HG03469 (cell line): ENCODE measurements around the gene GPAM.
"Not testable (repeated sequence)": the region's sequence is repeated elsewhere in the genome, so short reads cannot be mapped to it uniquely, and the experiment has no call there.

ENCODE experiments used
- ATAC-seq: cut with Tn5 transposase; IDR thresholded peaks from one replicate; pipeline ENCODE4 v1.9.1; 2021; ENCODE audit warnings: mild to moderate bottlenecking, moderate library complexity, moderate number of reproducible peaks; ENCODE audit not compliant: unreplicated experiment

GPAM gene

GRCh38 chr10:112216966-112217365, 33.4 kb upstream of the GPAM start:
- no peak for ATAC-seq

- ATAC-seq, result no peak
Observed at GRCh38 chr10:112216151-112216550, 32.6 kb upstream of the GPAM start.

DNA sequence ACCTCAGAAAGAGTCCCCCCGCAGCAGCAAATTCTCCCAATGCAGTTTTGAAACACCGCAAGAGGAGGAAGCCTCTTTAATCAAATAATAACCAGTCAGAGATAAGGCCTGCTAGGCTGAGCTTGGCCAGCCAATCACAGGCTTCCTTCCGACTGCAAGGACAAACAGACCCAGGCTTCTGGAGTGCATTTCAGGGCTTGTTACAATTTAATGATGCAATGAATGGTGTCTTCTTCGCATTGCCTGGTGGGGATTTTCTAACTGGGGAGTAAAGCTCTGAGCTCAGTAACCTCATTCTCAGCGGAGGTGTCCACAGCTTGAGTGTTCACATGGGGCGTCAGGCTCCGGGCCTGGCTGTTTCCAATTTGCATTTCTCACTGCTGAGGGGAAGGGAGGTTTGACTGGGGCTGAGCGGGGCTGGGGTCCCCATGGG, 31.8 kb upstream of the GPAM start:
- no peak for ATAC-seq

- ATAC-seq, result no peak
Observed at GRCh38 chr10:112214298-112214926, 30.8 kb upstream of the GPAM start.

DNA sequence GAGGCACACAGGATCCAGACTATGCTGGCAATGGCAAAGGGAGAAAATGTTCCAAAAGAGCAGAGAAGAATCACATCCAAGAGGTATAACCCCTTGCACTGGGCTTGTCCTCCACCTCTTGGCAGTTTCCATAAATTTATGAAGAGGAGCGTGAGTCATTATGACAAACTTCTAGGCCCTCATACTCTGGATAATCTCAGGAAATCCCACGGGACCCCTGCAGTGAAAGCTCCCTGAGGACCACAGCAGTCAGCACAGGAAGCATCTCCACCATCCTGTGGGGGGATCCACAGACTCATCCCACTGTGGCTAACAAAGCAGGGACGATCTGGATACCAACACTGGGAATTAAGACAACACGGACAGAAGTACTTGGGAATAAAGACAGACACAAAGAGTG, 30.3 kb upstream of the GPAM start:
- no peak for ATAC-seq

DNA sequence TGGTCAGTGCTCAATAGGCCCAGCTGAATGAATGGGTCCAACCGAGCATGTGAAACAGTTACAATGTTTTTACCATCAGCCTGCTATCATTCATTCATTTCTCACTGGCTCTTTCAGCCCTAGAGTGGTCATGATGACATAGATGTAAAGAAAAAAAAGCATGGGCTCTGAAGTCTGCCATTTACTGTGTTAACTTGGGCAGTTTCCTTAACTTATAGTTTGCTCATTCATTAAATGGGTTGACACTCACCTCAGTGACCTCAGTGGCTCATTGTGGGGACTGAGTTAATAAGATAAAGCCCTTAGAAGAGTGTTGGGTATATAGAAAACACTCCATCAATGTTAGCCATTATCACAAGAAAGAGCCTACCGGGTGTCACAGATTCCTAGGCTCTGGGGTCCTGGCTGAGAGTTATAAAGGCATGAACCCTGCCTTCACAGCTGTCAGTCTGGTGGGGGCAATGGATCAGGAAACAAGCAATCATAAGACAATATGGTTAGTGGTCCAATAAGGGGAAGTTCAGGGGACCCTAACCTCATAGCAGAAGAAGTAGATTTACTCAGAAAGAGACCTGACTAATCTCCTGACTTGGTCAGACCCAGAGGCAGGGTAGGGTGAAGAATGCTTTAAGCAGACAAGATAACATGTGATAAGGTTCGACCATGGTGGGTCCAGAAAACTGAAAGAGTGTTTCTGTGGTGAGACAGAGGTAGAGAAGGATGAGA, 29.7 kb upstream of the GPAM start:
- peak; percentile 54 for ATAC-seq

DNA sequence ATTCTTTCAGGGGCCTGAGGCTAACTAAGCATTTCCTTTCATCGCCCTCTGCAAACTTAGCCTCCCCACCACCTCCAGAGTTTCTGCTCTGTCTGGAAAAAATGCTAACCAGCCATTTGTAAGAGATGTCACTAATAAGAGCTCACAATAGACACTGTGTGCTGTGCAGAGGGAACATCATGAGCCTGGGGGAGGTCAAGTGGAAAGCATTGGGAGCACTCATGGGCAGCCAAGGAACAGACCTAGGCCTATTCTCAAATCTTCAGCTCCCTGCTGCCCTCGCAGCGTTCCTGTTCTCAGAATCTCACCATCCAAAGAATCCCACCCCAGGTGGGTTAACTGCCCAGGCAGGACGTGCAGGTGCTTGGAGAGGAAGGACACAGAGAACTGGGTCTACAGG, 27.1 kb upstream of the GPAM start:
- no peak for ATAC-seq

GRCh38 chr10:112209684-112210131, 26.1 kb upstream of the GPAM start:
- no peak for ATAC-seq

GRCh38 chr10:112208997-112209396, 25.4 kb upstream of the GPAM start:
- no peak for ATAC-seq

- no peak for ATAC-seq
Observed at GRCh38 chr10:112208292-112208691, 24.7 kb upstream of the GPAM start.

- peak; percentile 74 for ATAC-seq
Observed at GRCh38 chr10:112203328-112204076, 19.9 kb upstream of the GPAM start.

DNA sequence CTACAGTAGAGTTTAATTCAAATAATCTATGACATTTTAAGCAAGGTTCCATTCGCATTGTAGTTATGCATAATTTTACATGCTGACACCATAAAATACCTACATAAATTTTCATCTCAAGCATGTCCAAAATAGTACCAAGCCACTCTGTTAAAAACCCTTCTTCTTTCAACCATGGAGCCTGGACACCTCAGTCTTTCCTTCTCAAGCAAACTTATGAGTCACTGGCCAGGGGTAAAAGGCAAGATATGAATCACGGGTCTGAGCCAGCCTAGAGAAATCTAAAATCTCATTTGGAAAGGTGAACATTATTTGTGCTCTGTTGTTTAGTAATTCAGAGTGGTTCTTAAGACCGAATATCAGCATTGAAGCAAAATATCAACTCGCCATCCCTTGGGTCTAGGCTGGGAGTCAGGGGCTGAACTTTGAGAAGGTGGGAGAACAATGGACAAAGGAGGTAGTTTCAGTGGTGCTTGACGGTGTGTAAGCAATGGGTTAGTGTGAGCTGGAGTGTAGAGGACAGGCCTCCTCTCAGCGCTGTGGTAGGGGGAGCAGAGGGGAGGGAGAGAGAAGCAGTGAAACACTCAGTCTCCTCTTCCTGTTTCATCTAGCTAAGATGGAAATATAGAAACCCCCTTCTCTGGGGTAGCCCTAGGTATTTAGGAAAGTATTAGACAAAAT, 19.1 kb upstream of the GPAM start:
- ATAC-seq, result peak; percentile 74

- no peak for ATAC-seq
Observed at GRCh38 chr10:112202076-112202475, 18.5 kb upstream of the GPAM start.

DNA sequence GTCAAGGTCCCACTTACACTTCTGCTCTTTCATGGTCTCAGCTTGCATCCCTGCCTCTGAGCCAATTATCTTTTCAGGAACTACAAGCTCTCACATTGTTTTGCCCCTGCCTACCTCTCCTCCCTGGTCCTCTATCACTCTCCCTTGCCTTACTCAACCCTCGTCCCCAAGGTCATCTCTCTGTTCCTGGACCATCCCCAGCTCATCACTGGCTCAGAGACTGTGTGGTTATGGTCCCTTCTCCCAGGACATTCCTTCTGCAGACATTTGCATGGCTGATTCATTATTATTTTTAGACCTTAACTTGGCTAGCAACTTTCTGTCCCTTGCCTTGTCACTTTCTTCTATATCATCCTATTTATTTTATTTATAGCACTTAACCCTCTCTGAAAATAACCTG, 17.8 kb upstream of the GPAM start:
- ATAC-seq, result no peak

- not testable (repeated sequence) for ATAC-seq
Observed at GRCh38 chr10:112200259-112200658, 16.7 kb upstream of the GPAM start.

DNA sequence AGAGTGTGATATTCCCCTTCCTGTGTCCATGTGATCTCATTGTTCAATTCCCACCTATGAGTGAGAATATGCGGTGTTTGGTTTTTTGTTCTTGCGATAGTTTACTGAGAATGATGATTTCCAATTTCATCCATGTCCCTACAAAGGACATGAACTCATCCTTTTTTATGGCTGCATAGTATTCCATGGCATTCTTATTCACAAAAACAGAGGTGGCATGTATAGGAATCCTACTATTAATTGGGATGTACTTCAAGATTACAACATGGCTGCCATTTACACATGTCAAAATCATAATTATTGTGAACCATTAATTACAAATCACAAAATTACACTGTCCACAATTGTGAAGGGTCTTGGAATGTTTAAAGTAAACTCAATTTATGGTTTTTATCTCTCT, 14.1 kb upstream of the GPAM start:
- not testable (repeated sequence) for ATAC-seq

DNA sequence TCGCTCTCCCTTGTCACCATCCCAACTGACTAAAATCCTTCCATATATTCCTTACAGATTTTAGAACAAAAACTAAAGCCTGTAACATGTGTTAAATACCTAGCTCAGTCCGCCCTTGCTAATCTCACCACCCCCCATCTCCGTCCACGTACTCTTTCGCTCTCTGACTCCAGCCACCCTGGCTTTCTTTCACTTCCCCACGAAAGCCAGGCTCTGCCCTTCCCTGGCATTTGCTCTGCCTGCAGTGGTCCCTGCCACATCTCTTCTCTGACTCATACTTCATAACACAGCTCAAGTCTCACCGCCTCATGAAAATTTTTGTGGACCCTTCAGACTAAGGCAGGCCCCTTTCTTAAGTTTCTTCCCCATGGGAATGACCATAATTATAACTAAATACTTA, 11.7 kb upstream of the GPAM start:
- ATAC-seq, result no peak

GRCh38 chr10:112191791-112192190, 8.2 kb upstream of the GPAM start:
- ATAC-seq, result no peak

DNA sequence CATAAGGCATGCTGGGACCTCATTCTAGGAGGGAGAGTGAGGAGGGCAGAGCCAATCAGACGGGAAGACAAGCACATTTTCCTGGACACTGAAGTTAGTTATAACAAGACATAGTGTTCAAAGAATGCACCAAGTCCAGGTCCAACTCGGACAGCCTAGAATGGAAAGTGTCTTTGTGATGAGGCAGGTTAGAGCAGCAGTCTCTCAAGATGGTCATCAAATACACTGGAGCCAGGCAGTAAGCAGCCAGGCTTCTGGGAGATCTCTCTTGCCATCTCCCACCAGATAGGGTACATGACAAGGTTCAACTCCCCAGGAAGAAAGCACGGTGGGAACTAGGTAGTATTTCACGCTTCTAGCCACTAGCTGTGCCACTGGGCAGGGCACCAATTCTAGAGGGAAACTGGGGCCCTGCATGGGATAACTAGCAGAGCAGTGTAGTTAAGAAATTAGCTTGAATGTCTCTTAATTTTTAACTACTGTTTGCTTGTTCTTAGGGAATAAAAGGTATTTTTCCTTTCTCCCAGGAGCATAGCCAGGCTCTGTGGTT, 7.6 kb upstream of the GPAM start:
- ATAC-seq, result no peak

GRCh38 chr10:112189465-112189864, 5.9 kb upstream of the GPAM start:
- ATAC-seq, result no peak

- no peak for ATAC-seq
Observed at GRCh38 chr10:112187527-112187926, 4.0 kb upstream of the GPAM start.
